LNCAP (cell line): ENCODE data around the gene TRIM41.

Experiments used
- CTCF ChIP-seq: fragments of 450-650 bp; IDR thresholded peaks from 2 replicates; pipeline ENCODE4 v1.5.1; 2017; ENCODE audit warnings: mild to moderate bottlenecking

TRIM41 gene

GRCh38 chr5:181230551-181230950 lies 7.5 kb downstream of the TRIM41 start:
- TF ChIP-seq CTCF: no peak

GRCh38 chr5:181231432-181231831 lies 8.4 kb downstream of the TRIM41 start:
- no peak for TF ChIP-seq CTCF

GRCh38 chr5:181232593-181232992 lies 9.5 kb downstream of the TRIM41 start:
- no peak for TF ChIP-seq CTCF

GRCh38 chr5:181233088-181233800 lies 10.2 kb downstream of the TRIM41 start:
- no peak for TF ChIP-seq CTCF

GRCh38 chr5:181233801-181234454 lies 10.8 kb downstream of the TRIM41 start:
- TF ChIP-seq CTCF: no peak

- TF ChIP-seq CTCF: no peak
Observed at GRCh38 chr5:181234455-181235306, 11.6 kb downstream of the TRIM41 start.

- no peak for TF ChIP-seq CTCF
Observed at GRCh38 chr5:181235323-181235688, 12.2 kb downstream of the TRIM41 start.
